GM18520 (cell line): ENCODE data around the gene DPP4.
"Not testable (repeated sequence)": the region's sequence is repeated elsewhere in the genome, so short reads cannot be mapped to it uniquely, and the experiment has no call there.

ENCODE experiments used
- ATAC-seq: cut with Tn5 transposase; IDR thresholded peaks from one replicate; pipeline ENCODE4 v1.9.1; 2021; ENCODE audit not compliant: unreplicated experiment

DPP4 gene

GRCh38 chr2:161992531-161992930 lies 81.5 kb downstream of the DPP4 start:
- ATAC-seq, result peak; percentile 79

GRCh38 chr2:161991991-161992390 lies 82.0 kb downstream of the DPP4 start:
- ATAC-seq, result no peak

- ATAC-seq, result no peak
Observed at GRCh38 chr2:161990741-161991140, 83.3 kb downstream of the DPP4 start.

- no peak for ATAC-seq
Observed at GRCh38 chr2:161990036-161990435, 84.0 kb downstream of the DPP4 start.

GRCh38 chr2:161988589-161988988 lies 85.4 kb downstream of the DPP4 start:
- no peak for ATAC-seq

- ATAC-seq, result no peak
Observed at GRCh38 chr2:161987311-161987710, 86.7 kb downstream of the DPP4 start.

- no peak for ATAC-seq
Observed at GRCh38 chr2:161983866-161984265, 90.1 kb downstream of the DPP4 start.

GRCh38 chr2:161983331-161983651 lies 90.7 kb downstream of the DPP4 start:
- no peak for ATAC-seq

GRCh38 chr2:161982548-161983330 lies 91.3 kb downstream of the DPP4 start:
- ATAC-seq, result no peak

GRCh38 chr2:161981679-161982250 lies 92.2 kb downstream of the DPP4 start:
- no peak for ATAC-seq

- ATAC-seq, result no peak
Observed at GRCh38 chr2:161980976-161981375, 93.0 kb downstream of the DPP4 start.

GRCh38 chr2:161979490-161979889 lies 94.5 kb downstream of the DPP4 start:
- ATAC-seq, result no peak

- ATAC-seq, result not testable (repeated sequence)
Observed at GRCh38 chr2:161977926-161978325, 96.1 kb downstream of the DPP4 start.

GRCh38 chr2:161976917-161977316 lies 97.1 kb downstream of the DPP4 start:
- ATAC-seq, result no peak

GRCh38 chr2:161976295-161976694 lies 97.7 kb downstream of the DPP4 start:
- no peak for ATAC-seq

GRCh38 chr2:161975813-161976160 lies 98.2 kb downstream of the DPP4 start:
- no peak for ATAC-seq

GRCh38 chr2:161975062-161975812 lies 98.8 kb downstream of the DPP4 start:
- ATAC-seq, result no peak

- ATAC-seq, result no peak
Observed at GRCh38 chr2:161974461-161974860, 99.6 kb downstream of the DPP4 start.

GRCh38 chr2:161972866-161973265 lies 101.1 kb downstream of the DPP4 start:
- no peak for ATAC-seq

- ATAC-seq, result no peak
Observed at GRCh38 chr2:161972232-161972631, 101.8 kb downstream of the DPP4 start.

GRCh38 chr2:161971551-161971950 lies 102.5 kb downstream of the DPP4 start:
- no peak for ATAC-seq

- ATAC-seq, result no peak
Observed at GRCh38 chr2:161969159-161969558, 104.9 kb downstream of the DPP4 start.
